T-helper 1 cell treated with Interleukin-12 subunit alpha and Interleukin-12 subunit beta and Interleukin-4 antibody, amounts not matched to agents 30 ng/mL and 1 ng/mL, for 36 hours (primary cell): ENCODE measurements around the gene DAZAP2. TPM values are rescaled to one million over a fixed set of nuclear protein-coding genes. Genes with fewer than 3 reads are reported as not detected.
"Not testable (repeated sequence)": the region's sequence is repeated elsewhere in the genome, so short reads cannot be mapped to it uniquely, and the experiment has no call there.

Experiments used
- intact Hi-C: fragments of 100-400 bp; cut with micrococcal nuclease; formaldehyde crosslinking; loops from one replicate; pipeline ENCODE4 v1.15.1; 2024
- total RNA-seq: library from RNA; stranded (reverse); gene quantifications from 2 replicates; pipeline ENCODE4 v1.2.3, GENCODE V29; 2022

Gene DAZAP2
- total RNA-seq, 1 donor from 2014 or later: 241 TPM

GRCh38 chr12:51217133-51217967 lies 21.3 kb upstream of the DAZAP2 start:
- intact Hi-C loops: loop anchor here (5.0 kb wide), 1 partner anchor 455 kb away; the partner anchor contains the start of gene ATF1

GRCh38 chr12:51217968-51218606 lies 20.5 kb upstream of the DAZAP2 start, which contains the start of gene POU6F1:
Gene POU6F1, minus strand, starts transcription at chr12:51218062. Its CDS starts 11,226 bp downstream, at chr12:51206836.
- intact Hi-C loops: loop anchor here (1.0 to 5.0 kb wide), 10 partner anchors 20 to 456 kb away; partner anchors contain the start of genes ATF1, CSRNP2, DAZAP2 and LETMD1

GRCh38 chr12:51218607-51219161 lies 19.9 kb upstream of the DAZAP2 start:
- intact Hi-C loops: loop anchor here (1.0 to 5.0 kb wide), 10 partner anchors 20 to 456 kb away; partner anchors contain the start of genes ATF1, CSRNP2, DAZAP2 and LETMD1

GRCh38 chr12:51219322-51219721 lies 19.3 kb upstream of the DAZAP2 start:
- intact Hi-C loops: loop anchor here (5.0 kb wide), 1 partner anchor 457 kb away; the partner anchor contains the start of gene ATF1

- intact Hi-C loops: loop anchor here (5.0 kb wide), 1 partner anchor 458 kb away; the partner anchor contains the start of gene ATF1
These were observed 18.8 kb upstream of the DAZAP2 start for GRCh38 chr12:51219857-51220256.

GRCh38 chr12:51222461-51222860 lies 16.2 kb upstream of the DAZAP2 start:
- intact Hi-C loops: no loop called here

GRCh38 chr12:51224625-51225024 lies 14.0 kb upstream of the DAZAP2 start:
- intact Hi-C loops: no loop called here

- intact Hi-C loops: no loop called here
These were observed 13.4 kb upstream of the DAZAP2 start for GRCh38 chr12:51225234-51225633.

- intact Hi-C loops: no loop called here
These were observed 12.9 kb upstream of the DAZAP2 start for GRCh38 chr12:51225771-51226170.

GRCh38 chr12:51227112-51227511 lies 11.5 kb upstream of the DAZAP2 start:
- intact Hi-C loops: not testable (repeated sequence)

- intact Hi-C loops: no loop called here
These were observed 10.7 kb upstream of the DAZAP2 start for GRCh38 chr12:51227962-51228361.

GRCh38 chr12:51229116-51229809 lies 9.4 kb upstream of the DAZAP2 start:
- intact Hi-C loops: no loop called here

GRCh38 chr12:51232642-51233041 lies 6.0 kb upstream of the DAZAP2 start:
- intact Hi-C loops: loop anchor here (10.0 kb wide), 1 partner anchor 728 kb away; the partner anchor contains the start of gene DIP2B

- intact Hi-C loops: loop anchor here (10.0 kb wide), 1 partner anchor 730 kb away; the partner anchor contains the start of gene DIP2B
These were observed 4.1 kb upstream of the DAZAP2 start for GRCh38 chr12:51234530-51234929.

GRCh38 chr12:51238037-51238509 lies 553 bp upstream of the DAZAP2 start:
- intact Hi-C loops: loop anchor here (1.0 to 10.0 kb wide), 13 partner anchors 8 to 1213 kb away; partner anchors contain the start of genes CSRNP2, DIP2B, POU6F1 and RACGAP1

GRCh38 chr12:51240971-51241370 lies 2.3 kb downstream of the DAZAP2 start:
- intact Hi-C loops: no loop called here

- intact Hi-C loops: no loop called here
These were observed 3.5 kb downstream of the DAZAP2 start for GRCh38 chr12:51242120-51242519.

GRCh38 chr12:51242876-51243275 lies 4.2 kb downstream of the DAZAP2 start:
- intact Hi-C loops: no loop called here

- intact Hi-C loops: no loop called here
These were observed 5.6 kb downstream of the DAZAP2 start for GRCh38 chr12:51244269-51244668.

- intact Hi-C loops: loop anchor here (1.0 kb wide), 1 partner anchor 7 kb away; the partner anchor contains the start of gene DAZAP2
These were observed 7.0 kb downstream of the DAZAP2 start for GRCh38 chr12:51245476-51246253.
